ENCODE data around the gene NR2F2.

Gene NR2F2

DNA sequence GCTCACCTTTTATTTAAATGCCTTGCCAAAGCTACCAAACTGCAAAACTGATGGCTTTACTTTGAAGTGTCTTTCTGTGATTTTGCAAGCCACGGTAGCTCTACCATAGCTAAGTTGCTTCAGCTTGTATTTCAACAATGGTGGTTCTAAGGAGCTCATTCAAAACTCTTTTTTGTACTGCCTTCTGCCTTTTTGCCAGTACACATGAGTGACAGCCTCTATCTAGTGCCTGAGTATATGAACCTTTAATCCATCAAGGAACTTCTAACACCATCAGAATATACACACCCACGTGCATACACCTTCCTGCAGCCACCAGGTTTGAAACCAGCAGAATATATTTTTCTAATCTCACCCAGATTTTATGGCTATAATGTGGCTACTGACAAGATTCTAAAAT is 10.4 kb upstream of the NR2F2 start:
- DNase-seq (ENCODE audit: low read depth) = no peak

DNA sequence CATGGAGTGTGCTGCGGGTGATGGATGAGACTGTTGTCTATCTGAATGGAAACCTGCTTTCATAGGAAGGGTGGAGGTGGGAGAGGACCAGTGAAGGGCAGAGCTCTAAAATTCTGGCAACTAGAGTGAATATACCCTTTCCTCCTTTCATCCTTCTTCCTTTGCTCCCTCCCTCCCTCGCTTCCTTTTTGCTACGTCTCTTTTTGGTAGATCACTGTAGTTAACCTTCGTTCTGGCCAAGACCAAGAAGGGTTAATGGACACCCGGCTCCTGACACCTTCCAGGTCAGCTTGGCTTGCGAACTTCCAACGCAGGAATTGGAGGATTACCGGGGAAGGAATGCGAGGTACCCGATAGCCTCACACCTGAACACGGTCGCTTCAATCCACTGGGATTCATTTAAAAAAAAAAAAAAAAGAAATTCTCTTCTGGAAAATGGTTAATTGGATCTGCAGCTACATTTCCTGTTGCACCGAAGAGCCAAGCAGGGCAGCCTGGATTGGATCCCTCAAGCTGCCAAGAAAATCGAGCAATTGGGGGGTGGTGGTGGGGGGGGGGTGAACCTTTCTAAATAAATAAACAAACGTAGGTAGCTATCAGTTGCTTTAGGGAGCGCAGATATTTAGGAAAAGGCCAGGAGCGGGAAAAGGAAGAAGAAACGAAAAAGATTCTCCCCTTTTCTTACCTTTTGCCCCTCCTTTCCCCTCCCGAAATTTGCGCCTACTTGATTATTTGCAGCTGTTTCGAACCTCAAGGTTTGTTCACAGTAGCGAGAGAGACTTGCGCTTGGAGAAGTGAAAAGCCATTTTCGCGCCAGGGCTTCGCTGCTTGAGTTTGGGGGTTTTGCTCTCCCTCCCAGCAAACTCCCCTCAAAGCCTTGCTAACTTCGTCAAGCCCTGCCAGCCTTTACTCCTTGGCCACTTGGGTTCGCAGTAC is 9.5 kb upstream of the NR2F2 start:
- no peak for DNase-seq (ENCODE audit: low read depth)

DNA sequence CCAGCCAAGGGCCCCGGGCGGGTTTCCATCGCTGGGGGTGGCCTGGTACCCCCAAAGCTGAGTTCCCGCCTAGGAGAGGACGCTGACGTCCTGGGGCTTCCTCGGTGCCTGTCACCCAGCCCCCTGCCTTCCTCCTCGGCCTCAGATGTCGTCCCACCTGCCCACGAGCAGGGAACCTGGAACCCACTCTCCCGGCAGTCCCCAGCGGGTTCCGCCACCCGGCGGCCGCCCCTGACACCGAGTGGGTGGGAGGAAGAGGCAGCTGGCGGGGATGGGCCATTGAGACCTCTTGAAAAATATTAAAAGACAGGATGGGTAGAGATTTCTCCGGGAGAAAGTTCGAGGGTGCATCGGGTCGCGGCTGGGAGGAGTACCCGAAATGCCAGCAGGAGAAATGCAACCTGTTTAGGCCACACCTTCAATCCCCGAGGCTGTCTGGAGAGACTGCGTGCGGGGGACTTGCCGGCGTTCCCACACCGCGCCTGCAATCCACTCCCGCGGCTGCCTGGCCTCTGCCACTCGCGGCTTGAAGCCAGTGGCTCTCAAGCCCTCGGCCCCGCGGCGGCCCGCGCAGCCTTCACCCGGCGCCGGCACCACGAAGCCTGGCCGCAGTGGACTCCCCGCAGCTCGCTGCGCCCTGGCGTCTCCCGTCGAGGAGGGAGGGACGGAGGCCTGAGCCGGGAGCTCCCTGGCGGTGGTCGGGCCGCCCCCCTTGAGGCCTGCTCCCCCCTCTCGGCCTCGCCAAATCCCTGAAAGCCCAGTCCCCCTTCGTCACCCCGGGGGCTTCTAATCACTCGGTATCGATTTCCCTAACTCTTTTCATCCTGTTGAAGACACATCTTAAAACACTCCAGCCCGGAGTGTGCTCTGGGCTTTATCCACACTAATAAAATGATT is 8.6 kb upstream of the NR2F2 start:
- DNase-seq (ENCODE audit: low read depth) = no peak

DNA sequence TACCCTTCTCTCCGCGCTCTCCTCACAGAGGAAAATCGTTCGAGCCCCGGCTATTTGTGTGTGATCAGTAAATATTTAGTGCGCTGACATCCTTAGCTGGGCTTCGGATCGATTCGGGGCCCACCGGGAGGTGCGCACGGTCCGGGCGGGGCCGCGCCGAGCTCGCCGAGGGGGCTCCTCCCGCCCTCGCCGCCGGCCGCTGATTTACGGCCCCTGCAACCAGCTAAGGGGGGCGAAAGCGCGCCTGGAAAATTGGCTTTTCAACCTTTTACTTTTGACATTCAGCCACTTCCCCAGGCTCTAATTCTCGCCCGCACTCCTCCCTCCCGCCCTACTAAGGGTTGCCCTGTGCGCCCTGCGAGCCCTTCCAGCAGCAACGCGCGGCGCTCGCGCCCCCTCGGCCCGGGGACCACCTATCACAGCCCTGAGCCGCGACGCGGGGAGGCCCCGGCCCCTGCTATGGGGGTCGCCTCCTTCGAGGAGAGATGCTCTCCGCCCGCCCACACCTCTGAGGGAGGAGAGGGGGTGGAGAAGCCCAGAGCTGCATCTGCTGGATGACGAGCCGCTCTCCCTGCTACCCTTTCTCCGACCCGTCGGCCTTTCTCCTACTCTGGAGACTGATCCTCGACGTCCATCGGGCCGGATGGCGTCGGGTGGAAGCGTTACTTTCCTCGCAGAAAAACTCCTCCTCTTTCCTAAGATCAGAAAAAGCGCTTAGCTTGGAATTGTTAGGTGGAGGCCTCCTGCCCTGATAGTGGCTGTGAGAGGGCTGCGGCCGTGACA is 7.8 kb upstream of the NR2F2 start:
- no peak for DNase-seq (ENCODE audit: low read depth)

DNA sequence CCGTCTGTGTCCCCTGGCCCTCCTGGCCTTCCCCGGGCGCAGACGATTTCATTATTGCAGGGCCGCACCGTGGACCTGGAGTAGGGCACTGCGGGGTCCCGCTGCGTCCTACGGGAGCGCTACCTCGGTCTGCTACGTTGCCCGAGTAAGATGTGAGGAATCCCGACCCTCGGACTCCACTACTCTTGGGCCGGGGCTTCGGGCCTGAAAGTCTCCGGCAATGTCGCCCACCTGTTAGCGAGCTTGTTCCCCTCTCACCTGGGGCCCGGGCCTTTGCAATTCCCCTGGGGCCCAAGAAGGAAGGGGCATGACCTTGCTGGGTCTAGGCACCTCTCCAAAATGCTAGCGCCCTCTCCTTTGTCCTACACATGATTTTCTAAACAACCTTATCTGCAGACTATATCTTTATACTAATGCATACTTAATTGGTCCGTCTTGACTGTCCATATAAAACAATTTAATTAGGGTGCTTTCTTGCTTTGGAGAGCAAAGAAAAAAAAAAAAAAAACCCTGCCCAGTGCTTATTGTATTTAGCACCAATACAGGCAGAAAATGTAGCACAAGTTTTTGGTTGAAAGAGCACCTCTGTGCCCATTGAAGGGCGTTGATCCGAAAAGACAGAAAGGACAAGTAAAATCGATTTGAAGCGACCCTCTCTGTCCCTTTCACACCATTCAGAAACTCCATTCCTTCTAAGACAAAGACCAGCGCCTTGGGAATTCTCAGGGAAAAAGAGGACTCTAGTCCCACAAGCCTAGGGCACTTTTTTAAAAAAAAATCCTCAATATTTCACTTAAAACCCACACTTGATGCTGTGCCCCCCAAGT is 7.0 kb upstream of the NR2F2 start:
- no peak for DNase-seq (ENCODE audit: low read depth)

DNA sequence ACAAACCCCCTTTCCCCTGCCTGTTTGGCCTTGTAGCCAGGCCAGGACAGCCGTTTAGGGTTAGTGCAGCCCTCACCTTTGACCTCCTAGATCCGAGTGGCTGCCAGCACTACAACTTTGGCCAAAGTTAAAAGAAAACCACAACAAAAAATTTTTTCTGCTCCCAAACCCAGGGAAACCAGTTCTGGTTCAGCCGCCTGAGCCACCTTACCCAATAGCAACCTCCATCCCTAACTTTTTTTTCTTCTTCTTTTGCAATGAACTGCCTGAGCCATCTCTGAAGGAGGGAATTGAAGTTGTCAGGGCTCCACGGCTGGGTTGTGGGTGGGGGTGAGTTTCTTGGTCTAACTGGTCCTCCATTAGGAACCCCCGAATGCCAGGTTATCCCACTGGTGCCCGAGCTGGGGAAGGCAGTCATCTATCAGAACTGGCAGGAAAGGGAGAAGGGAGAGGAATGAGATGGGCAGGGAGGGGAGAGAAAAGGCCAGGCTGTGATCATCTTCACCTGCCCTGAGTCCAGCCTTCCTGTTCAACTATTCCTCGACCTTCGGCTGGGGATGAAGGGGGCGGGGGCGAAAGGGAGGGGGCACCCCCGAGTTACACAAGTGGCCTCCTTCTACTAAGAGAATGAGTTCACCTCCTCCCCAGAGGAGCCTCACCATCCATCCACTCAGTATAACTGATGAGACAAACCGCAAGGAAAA is 6.2 kb upstream of the NR2F2 start:
- DNase-seq (ENCODE audit: low read depth) = no peak

DNA sequence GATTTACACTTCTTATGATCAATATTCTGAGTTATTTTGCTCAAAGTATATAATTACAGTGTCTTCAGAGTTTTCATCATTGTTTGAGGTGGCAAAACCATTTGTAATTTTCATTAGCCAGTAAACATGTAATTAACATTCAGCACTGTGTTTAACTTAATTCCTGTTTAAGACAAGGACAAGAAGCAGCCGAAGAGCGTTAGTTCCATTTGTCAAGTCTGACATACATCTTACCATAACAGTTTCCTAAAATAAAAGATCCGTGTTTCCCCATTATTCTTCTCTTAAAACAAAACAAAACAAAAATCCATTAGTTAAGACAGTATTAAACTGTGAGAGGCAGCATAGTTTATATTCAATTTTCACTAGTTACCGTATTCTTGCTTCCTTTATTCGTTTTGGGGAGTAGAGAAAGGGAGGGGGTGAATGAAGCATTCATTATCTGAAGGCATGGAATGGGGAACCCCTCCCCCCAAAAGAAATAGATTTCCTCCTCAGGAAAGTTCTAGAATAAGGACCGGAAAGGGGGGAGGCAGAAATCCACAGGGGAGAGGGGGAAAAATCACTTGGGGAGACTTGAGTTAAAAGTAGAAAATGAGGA is 5.5 kb upstream of the NR2F2 start:
- DNase-seq (ENCODE audit: low read depth) = no peak

DNA sequence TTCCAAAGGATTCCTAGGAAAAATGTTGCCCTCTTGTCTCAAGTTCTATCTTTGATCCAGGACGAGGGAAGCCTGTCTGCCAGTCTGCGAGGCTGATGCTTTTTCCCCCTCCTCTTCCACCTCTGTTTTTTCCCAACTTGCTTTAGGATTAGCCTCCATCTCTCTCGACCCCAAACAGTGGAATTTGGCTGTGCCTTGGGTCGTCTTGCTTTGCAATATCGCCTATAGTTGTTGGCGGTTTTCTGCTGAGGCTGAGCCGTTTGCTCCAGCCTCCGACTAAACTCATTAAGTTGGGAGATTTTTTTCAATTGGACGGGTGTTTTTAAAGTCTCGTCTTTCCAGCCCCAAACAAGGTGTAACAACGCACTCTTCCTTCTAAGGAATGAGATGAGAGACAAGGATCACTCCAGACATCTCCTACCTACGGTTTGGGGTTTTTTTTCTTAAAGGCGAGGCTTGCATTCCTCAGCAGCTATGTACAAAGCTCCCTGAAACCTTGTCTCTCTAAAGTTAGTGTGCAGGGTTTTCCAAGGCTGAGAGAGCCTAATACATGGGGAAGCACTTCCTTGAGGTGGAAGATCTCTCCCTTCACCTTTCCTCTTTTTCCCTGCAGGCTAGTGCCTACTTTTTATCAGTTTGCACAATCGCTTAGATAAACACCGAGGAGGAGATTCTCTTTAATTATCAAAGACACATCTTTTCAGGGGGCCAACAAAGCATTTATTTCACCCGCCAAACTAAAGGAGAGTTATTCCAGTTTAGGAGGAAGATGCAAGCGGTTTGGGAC is 4.8 kb upstream of the NR2F2 start:
- no peak for DNase-seq (ENCODE audit: low read depth)

DNA sequence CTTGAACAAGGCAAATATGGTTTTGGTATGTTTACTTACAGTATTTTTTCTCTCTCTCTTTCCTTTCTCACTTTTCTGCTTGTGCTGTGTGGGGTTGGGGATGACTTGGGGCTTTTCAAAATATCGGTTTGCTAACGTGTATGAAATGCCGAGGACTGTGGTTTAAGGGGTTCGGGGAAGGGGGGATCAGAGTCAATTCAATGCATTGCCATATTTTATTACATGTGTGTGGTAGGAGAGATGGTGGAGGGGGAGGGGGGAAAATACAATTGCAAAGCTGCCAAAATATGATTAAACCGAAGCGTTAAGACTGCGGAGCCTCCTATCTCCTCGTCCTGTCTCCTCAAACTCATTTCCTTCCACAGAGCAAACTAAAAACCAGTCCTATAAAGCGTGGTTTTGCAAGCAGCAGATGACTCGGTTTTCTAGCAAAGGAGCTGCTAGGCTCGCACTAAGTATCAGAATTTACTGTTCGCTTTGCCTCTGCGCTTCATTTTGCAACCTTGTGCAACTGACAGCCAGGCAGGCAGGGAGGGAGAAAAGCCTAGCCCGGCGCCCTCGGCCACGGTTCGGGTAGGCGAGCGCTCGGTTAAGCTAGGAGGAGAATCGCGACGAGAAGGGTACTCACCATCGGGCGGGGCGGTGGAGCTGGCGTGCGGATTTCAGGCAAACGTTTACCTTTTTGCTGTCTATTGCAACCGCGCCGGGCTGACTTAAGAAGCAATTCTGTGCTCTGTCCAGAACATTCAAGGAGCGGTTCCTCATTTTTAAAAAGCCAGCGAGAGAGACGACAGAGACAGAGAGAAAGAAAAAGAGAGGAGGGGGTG is 4.0 kb upstream of the NR2F2 start:
- DNase-seq (ENCODE audit: low read depth) = no peak

DNA sequence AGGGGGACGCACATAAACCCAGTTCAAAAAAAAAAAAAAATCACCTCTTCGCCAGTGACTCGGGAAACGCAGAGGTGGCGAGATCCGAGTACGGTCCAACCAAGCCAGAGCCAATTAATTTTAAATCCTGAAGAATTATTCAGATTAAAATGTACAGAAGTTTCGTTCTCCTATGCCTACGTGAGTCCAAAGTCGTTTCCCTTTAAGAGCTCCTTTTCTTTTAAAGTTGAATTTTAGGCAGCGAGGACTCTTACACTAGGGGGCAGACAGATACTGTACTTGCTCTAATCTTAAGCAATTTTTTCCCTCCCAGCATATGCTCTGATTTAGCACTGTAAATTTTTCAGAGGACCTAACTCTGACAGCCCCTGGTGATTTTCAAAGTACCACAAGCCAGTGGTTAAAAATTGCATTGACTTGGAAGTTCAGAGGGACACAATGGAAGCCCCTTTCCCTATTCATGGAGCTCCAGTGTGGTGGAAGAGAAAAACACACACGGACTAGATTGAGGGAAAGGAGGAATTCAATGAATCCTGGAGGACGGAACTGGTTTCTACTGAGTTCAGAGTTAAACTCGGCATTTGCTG is 3.3 kb upstream of the NR2F2 start:
- DNase-seq (ENCODE audit: low read depth) = no peak

DNA sequence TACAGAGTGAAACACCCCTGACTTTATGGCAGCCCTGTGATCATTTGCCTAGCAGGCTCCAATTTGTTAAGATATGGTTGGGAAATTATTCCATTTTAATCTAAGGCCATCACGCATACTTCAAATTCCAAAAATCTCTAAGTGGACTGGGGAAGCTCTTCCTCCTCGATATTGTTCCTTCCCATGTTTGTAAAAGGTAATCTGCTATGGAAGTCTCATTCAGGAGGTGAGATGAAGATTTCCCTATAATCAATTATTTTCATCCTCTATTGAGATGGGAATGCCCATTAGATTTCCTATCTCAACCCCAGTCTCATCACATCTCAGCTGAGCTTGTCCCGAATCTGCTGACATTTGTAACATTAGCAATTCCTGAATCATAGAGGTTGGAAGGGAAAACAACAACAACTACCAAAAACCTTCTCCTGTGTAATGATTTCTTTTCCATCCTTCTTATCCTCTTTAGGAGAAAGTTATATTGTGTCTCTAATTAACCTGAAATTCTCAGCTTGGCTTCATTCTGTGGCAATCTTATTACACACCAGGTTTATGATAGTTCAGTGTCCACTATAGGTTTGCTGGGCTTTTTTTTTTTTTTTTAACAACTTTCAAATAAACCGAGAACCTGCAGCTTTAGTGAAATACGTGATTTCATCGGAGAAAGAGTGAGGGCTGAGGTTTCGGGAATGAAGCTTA is 2.2 kb upstream of the NR2F2 start:
- DNase-seq (ENCODE audit: low read depth) = no peak

DNA sequence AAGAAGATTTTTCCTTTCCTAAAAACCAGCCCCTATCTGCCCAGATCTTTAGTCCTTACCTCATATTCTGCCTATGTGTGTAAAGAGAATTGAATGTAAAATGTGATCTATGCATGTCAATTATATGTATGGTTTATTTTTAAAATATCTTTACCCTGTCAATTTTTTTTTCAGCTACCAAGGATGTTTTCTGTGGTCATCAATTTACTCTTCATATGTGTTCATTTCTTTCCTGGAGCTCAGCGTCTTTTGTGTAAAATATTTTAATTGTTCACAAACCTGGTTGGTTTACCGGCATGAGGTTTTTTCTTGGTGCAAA is 1.7 kb upstream of the NR2F2 start:
- no peak for DNase-seq (ENCODE audit: low read depth)

DNA sequence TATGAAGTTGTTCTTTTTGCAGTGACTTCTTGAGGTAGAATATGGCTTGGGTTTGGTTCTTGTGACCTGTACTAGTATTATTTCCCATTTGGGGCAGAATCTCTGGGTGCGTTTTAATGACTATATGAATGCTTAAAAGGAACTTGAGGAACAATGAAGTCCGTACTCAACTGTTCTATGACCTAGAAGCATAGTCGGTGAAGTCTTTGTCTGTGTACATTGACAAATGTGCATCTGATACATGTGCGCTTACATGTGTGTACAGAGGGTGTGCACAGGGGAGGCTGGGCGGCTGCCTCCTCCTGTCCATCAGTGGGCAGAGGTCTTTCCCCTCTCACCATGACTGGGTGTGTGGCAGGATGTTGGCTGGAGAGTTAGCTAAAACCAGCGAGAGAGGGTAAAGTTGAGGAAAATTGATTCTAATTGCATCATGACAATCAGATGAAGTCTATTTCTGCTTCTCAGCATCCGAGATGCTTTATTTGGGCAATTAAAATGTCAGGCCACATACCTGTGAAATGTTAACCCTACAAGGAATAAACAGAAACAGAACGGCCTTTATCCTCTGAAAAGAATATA is 1.0 kb upstream of the NR2F2 start:
- DNase-seq (ENCODE audit: low read depth) = no peak

DNA sequence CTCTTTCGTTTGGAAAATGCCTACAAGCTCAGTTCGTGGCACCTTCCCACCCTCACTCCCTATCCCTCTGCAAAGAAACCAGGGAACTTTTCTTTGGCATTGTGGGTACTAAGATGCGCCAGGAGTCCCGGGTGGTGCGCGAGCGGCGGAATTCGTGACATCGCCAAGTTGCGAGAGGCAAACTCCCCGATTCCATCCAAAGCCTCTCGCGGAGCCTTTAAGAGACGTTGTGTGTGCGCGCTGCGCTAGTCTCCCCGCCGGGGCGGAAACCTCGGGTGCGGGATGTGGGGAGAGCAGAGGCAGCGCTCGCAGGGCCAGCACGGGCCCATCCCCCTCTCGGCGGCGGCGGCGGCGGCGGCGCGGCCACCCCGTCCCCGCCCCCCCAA is 443 bp upstream of the NR2F2 start:
- no peak for DNase-seq (ENCODE audit: low read depth)

DNA sequence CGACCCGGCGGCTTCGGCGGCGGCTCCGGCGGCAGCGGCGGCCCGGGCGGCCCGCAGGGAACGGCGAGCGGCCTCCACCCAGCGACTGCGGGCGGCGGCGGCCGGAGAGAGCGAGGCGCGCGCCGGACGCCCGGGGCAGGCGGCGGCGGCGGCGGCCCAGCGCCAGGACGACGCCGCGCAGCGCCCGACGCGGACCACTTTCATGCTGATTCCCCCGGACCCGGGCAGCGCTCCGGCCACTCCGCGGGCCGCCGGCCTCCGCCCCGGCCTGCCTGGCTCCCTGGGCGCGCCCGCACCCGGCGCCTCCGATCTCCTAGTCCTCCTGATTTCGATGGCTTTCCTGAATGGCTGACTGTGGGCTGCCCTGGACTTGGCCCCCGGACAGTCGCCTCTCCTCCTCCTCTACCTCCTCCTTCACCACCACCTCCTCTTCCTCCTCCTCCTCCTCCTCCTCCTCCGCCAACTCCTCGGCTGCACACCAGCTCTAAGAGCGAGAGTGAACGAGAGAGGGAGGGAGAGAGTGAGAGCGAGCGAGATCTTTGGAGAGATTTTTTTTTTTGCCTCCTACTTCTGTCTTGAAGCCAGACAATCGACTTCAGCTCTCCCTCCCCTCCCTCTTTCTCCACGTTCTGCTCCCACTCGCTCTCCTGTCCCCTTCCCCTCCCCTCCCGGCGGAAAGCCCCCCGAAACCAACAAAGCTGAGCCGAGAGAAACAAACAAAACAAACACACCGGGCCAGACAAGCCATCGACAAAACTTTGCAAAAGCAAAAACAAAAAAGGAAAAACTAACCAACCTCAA is 844 bp downstream of the NR2F2 start:
- no peak for DNase-seq (ENCODE audit: low read depth)

DNA sequence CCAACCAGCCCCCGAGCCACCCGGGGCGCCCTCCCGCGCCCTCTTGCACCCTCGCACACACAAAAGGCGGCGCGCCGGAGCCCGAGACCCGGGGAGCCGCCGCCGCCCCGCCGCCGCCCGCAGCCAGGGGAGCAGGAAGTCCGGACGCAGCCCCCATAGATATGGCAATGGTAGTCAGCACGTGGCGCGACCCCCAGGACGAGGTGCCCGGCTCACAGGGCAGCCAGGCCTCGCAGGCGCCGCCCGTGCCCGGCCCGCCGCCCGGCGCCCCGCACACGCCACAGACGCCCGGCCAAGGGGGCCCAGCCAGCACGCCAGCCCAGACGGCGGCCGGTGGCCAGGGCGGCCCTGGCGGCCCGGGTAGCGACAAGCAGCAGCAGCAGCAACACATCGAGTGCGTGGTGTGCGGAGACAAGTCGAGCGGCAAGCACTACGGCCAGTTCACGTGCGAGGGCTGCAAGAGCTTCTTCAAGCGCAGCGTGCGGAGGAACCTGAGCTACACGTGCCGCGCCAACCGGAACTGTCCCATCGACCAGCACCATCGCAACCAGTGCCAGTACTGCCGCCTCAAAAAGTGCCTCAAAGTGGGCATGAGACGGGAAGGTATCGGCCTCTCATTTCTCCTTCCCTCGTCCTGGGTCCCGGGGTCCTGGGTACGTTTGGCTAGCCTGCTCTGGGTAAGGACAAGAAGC is 1.6 kb downstream of the NR2F2 start:
- no peak for DNase-seq (ENCODE audit: low read depth)

All from activated T-cell treated with anti-CD3 and anti-CD28 coated beads for 24 hours (primary cell).